HCT116 (cell line): ENCODE measurements around the gene CRELD2. TPM values are rescaled to one million over a fixed set of nuclear protein-coding genes. Genes with fewer than 3 reads are reported as not detected.

ENCODE experiments used
- ATAC-seq: fragments of 200-7000 bp; cut with Tn5 transposase; 2 replicates; pipeline ENCODE4 v1.9.1; 2020; ENCODE audit warnings: mild to moderate bottlenecking, moderate library complexity
- BruUV-seq: library from RNA; stranded (reverse); fragments of 400-500 nt; replicated peaks from 2 replicates; lab custom pipeline; 2021; lab: Mats Ljungman, UMichigan
- CTCF ChIA-PET: fragments of 300-600 bp; sonication (Branson Sonifier 250); formaldehyde crosslinking; loops from one replicate; lab custom pipeline; 2021; ENCODE audit warnings: antibody characterized with exemption; lab: Charles Lee
- POLR2A ChIA-PET: fragments of 300-600, 350-600 bp; sonication (Branson Sonifier 250); formaldehyde crosslinking; loops from one replicate; lab custom pipeline; 2021; ENCODE audit warnings: antibody characterized with exemption; lab: Charles Lee
- RAD21 ChIA-PET, 2 experiments: fragments of 300-600 bp; sonication (Branson Sonifier 250); formaldehyde crosslinking; loops; one replicate each; lab custom pipeline; 2023; ENCODE audit warnings: low total read pairs in 2 of 2; ENCODE audit not compliant: uncharacterized antibody in 2 of 2, unreplicated experiment in 2 of 2, low non-redundant PET in 1 of 2; lab: Charles Lee
- DNase-seq: peaks from one replicate; pipeline ENCODE4 v3.0.0-alpha.2; 2010; ENCODE audit warnings: low read depth, low spot score
- H2AFZ ChIP-seq: fragments of 200-600 bp; shearing (Covaris generic), sonication (generic); 2 replicates; pipeline ENCODE4 v1.6.1; 2017; ENCODE audit warnings: low read depth, mixed run types, mixed read lengths, antibody characterized with exemption, low read length; ENCODE audit not compliant: poor library complexity, severe bottlenecking
- H3K27ac ChIP-seq: 2 replicates; pipeline ENCODE4 v1.5.1; 2012; ENCODE audit warnings: low read depth, low read length
- H3K27me3 ChIP-seq: fragments of 200-600 bp; sonication (generic); 2 replicates; pipeline ENCODE4 v1.6.1; 2016; ENCODE audit warnings: mixed run types, low read length, mixed read lengths; ENCODE audit not compliant: insufficient read depth
- H3K36me3 ChIP-seq, 2 experiments: fragments of 200-500 bp in 1 of 2; fragments of 200-600 bp in 1 of 2; sonication (Bioruptor generic) in 1 of 2; sonication (generic) in 1 of 2; 2 replicates each; pipeline versions ENCODE4 v1.5.1 to v1.6.1; 2014 to 2016; ENCODE audit warnings: low read length in 2 of 2, inconsistent platforms in 1 of 2, mixed read lengths in 1 of 2, mixed run types in 1 of 2; ENCODE audit not compliant: insufficient read depth in 2 of 2, control insufficient read depth in 1 of 2
- H3K4me1 ChIP-seq, 2 experiments: fragments of 200-600 bp in 1 of 2; sonication (generic) in 1 of 2; 2 replicates each; pipeline versions ENCODE4 v1.5.1 to v1.6.1; 2012 to 2017; ENCODE audit warnings: low read length in 2 of 2, inconsistent platforms in 1 of 2, mild to moderate bottlenecking in 1 of 2, mixed read lengths in 1 of 2, mixed run types in 1 of 2, moderate library complexity in 1 of 2; ENCODE audit not compliant: insufficient read depth in 2 of 2, control insufficient read depth in 1 of 2
- H3K4me2 ChIP-seq: fragments of 200-600 bp; sonication (generic); 2 replicates; pipeline ENCODE4 v1.6.1; 2017; ENCODE audit warnings: mixed run types, low read length, mixed read lengths
- H3K4me3 ChIP-seq, 2 experiments: fragments of 200-600 bp in 1 of 2; sonication (generic) in 1 of 2; replicated peaks in 1 of 2; 2 replicates each; pipeline ENCODE4 v1.5.1; 2011 to 2016; ENCODE audit warnings: low read length in 2 of 2, control low read depth in 1 of 2, low read depth in 1 of 2, mild to moderate bottlenecking in 1 of 2, mixed read lengths in 1 of 2, mixed run types in 1 of 2
- H3K79me2 ChIP-seq: fragments of 200-600 bp; sonication (generic); 2 replicates; pipeline ENCODE4 v1.6.1; 2017; ENCODE audit warnings: mild to moderate bottlenecking, mixed run types, low read length, moderate library complexity, mixed read lengths; ENCODE audit not compliant: insufficient read depth
- H3K9ac ChIP-seq: fragments of 200-600 bp; sonication (generic); 2 replicates; pipeline ENCODE4 v1.6.1; 2016; ENCODE audit warnings: low read length, mixed read lengths
- H3K9me2 ChIP-seq: fragments of 200-600 bp; sonication (generic), shearing (Covaris generic); 2 replicates; pipeline ENCODE4 v1.6.1; 2017; ENCODE audit warnings: mixed run types, mild to moderate bottlenecking, moderate library complexity; ENCODE audit not compliant: insufficient read depth
- H3K9me3 ChIP-seq, 2 experiments: fragments of 200-500 bp in 1 of 2; fragments of 200-600 bp in 1 of 2; sonication (Bioruptor generic) in 1 of 2; sonication (generic) in 1 of 2; 2 replicates each; pipeline ENCODE4 v1.6.1; 2014 to 2017; ENCODE audit warnings: low read length in 2 of 2, mixed read lengths in 2 of 2, inconsistent platforms in 1 of 2, low read depth in 1 of 2, mild to moderate bottlenecking in 1 of 2, mixed run types in 1 of 2, moderate library complexity in 1 of 2; ENCODE audit not compliant: control insufficient read depth in 1 of 2, insufficient read depth in 1 of 2
- H4K20me1 ChIP-seq: fragments of 200-600 bp; sonication (generic), shearing (Covaris generic); 2 replicates; pipeline ENCODE4 v1.6.1; 2017; ENCODE audit warnings: mixed run types, mild to moderate bottlenecking, moderate library complexity; ENCODE audit not compliant: insufficient read depth
- CBX3 ChIP-seq: IDR thresholded peaks from 2 replicates; pipeline ENCODE4 v1.6.1; 2012; ENCODE audit warnings: low read depth
- CEBPB ChIP-seq: IDR thresholded peaks from 2 replicates; pipeline ENCODE4 v1.6.1; 2012; ENCODE audit warnings: low read depth
- EGR1 ChIP-seq: IDR thresholded peaks from 2 replicates; pipeline ENCODE4 v1.6.1; 2012; ENCODE audit warnings: low read depth
- ELF1 ChIP-seq: IDR thresholded peaks from 2 replicates; pipeline ENCODE4 v1.6.1; 2012; ENCODE audit warnings: low read depth, borderline replicate concordance
- EZH2 ChIP-seq: fragments of 200-600 bp; sonication (generic); IDR thresholded peaks from 2 replicates; pipeline ENCODE4 v1.6.1; 2017; ENCODE audit warnings: antibody characterized with exemption, mixed run types
- EZH2phosphoT487 ChIP-seq: fragments of 200-600 bp; IDR thresholded peaks from 2 replicates; pipeline ENCODE4 v1.6.1; 2018; ENCODE audit warnings: antibody characterized with exemption, borderline replicate concordance
- JUND ChIP-seq: IDR thresholded peaks from 2 replicates; pipeline ENCODE4 v1.6.1; 2012
- POLR2A ChIP-seq: IDR thresholded peaks from 2 replicates; pipeline ENCODE4 v1.7.0; 2011; ENCODE audit warnings: borderline replicate concordance; ENCODE audit not compliant: insufficient read depth, insufficient read length; ENCODE audit errors: extremely low read depth
- POLR2AphosphoS5 ChIP-seq: IDR thresholded peaks from 2 replicates; pipeline ENCODE4 v1.6.1; 2011; ENCODE audit warnings: mild to moderate bottlenecking, low read depth, low read length, moderate library complexity
- RAD21 ChIP-seq: IDR thresholded peaks from 2 replicates; pipeline ENCODE4 v1.6.1; 2012; ENCODE audit warnings: low read depth, mild to moderate bottlenecking
- SP1 ChIP-seq: IDR thresholded peaks from 2 replicates; pipeline ENCODE4 v1.6.1; 2012; ENCODE audit warnings: low read depth
- TCF7L2 ChIP-seq: IDR thresholded peaks from 2 replicates; pipeline ENCODE4 v1.7.0; 2011; ENCODE audit warnings: borderline replicate concordance, inconsistent platforms; ENCODE audit not compliant: insufficient read depth, insufficient read length; ENCODE audit errors: extremely low read depth
- YY1 ChIP-seq: IDR thresholded peaks from 2 replicates; pipeline ENCODE4 v1.6.1; 2011; ENCODE audit warnings: low read length, low read depth, moderate library complexity, mild to moderate bottlenecking; ENCODE audit not compliant: insufficient replicate concordance; ENCODE audit errors: extremely low read depth
- ZFX ChIP-seq: fragments of 450-650 bp; IDR thresholded peaks from 2 replicates; pipeline ENCODE4 v1.6.1; 2017
- ZNF274 ChIP-seq: fragments of 200-500 bp; sonication (Bioruptor generic); IDR thresholded peaks from 2 replicates; pipeline ENCODE4 v1.6.1; 2014; ENCODE audit warnings: mild to moderate bottlenecking, low read depth, low read length, inconsistent platforms
- intact Hi-C: fragments of 100-400 bp; cut with micrococcal nuclease; formaldehyde crosslinking; loops from 2 replicates; pipeline ENCODE4 v1.10.0; 2022
- total RNA-seq: library from RNA; stranded (reverse); gene quantifications from one replicate; pipeline ENCODE4 v1.2.1, GENCODE V29; 2021; ENCODE audit not compliant: unreplicated experiment
- TF ChIP-seq, protein P1 (sequence below): IDR thresholded peaks from 2 replicates; pipeline ENCODE4 v1.6.1; 2012
- TF ChIP-seq, protein P2 (sequence below): IDR thresholded peaks from 2 replicates; pipeline ENCODE4 v1.6.1; 2011; ENCODE audit warnings: mild to moderate bottlenecking, low read length, moderate library complexity; ENCODE audit not compliant: insufficient replicate concordance; ENCODE audit errors: extremely low read depth
- TF ChIP-seq, protein P3 (sequence below): IDR thresholded peaks from 2 replicates; pipeline ENCODE4 v1.6.1; 2012; ENCODE audit warnings: low read depth
- TF ChIP-seq, protein P4 (sequence below), 3 experiments: fragments of 200-600 bp in 1 of 3; sonication (generic) in 1 of 3; IDR thresholded peaks in 2 of 3; conservative IDR thresholded peaks in 1 of 3; 2 replicates each; pipeline ENCODE4 v1.5.1; 2012 to 2017; ENCODE audit warnings: low read depth in 2 of 3, low read length in 2 of 3, antibody characterized with exemption in 1 of 3, borderline replicate concordance in 1 of 3, control low read depth in 1 of 3, mild to moderate bottlenecking in 1 of 3, mixed read lengths in 1 of 3, mixed run types in 1 of 3, moderate library complexity in 1 of 3; ENCODE audit not compliant: insufficient read depth in 1 of 3
- TF ChIP-seq, protein P5 (sequence below): IDR thresholded peaks from 2 replicates; pipeline ENCODE4 v1.6.1; 2012

Gene CRELD2
- total RNA-seq, 1 experiment from 2014 or later, result 45.8 TPM

- ChIA-PET POLR2A (no interaction called here), RAD21 (no interaction called here), CTCF (no interaction called here)
- ATAC-seq (no peak), DNase-seq (no peak)
- H2AFZ ChIP-seq, result no peak overlapping the region
- H3K27ac ChIP-seq, result no peak overlapping the region
- H3K9ac ChIP-seq, result no peak overlapping the region
- H3K36me3 ChIP-seq, result peaks cover 18 to 61% of the 10 kb centered on the region in 2 experiments
- TF ChIP-seq CBX3 (no peak), CEBPB (no peak), YY1 (no peak), POLR2AphosphoS5 (no peak), JUND (no peak), POLR2A (no peak), SP1 (no peak), ZNF274 (no peak), TCF7L2 (no peak), ELF1 (no peak), RAD21 (no peak), ZFX (no peak), EGR1 (no peak), EZH2 (no peak), EZH2phosphoT487 (no peak)
- TF ChIP-seq, protein P1, sequence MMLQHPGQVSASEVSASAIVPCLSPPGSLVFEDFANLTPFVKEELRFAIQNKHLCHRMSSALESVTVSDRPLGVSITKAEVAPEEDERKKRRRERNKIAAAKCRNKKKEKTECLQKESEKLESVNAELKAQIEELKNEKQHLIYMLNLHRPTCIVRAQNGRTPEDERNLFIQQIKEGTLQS, result no peak
- TF ChIP-seq, protein P2, sequence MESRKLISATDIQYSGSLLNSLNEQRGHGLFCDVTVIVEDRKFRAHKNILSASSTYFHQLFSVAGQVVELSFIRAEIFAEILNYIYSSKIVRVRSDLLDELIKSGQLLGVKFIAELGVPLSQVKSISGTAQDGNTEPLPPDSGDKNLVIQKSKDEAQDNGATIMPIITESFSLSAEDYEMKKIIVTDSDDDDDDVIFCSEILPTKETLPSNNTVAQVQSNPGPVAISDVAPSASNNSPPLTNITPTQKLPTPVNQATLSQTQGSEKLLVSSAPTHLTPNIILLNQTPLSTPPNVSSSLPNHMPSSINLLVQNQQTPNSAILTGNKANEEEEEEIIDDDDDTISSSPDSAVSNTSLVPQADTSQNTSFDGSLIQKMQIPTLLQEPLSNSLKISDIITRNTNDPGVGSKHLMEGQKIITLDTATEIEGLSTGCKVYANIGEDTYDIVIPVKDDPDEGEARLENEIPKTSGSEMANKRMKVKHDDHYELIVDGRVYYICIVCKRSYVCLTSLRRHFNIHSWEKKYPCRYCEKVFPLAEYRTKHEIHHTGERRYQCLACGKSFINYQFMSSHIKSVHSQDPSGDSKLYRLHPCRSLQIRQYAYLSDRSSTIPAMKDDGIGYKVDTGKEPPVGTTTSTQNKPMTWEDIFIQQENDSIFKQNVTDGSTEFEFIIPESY, result no peak
- TF ChIP-seq, protein P3, sequence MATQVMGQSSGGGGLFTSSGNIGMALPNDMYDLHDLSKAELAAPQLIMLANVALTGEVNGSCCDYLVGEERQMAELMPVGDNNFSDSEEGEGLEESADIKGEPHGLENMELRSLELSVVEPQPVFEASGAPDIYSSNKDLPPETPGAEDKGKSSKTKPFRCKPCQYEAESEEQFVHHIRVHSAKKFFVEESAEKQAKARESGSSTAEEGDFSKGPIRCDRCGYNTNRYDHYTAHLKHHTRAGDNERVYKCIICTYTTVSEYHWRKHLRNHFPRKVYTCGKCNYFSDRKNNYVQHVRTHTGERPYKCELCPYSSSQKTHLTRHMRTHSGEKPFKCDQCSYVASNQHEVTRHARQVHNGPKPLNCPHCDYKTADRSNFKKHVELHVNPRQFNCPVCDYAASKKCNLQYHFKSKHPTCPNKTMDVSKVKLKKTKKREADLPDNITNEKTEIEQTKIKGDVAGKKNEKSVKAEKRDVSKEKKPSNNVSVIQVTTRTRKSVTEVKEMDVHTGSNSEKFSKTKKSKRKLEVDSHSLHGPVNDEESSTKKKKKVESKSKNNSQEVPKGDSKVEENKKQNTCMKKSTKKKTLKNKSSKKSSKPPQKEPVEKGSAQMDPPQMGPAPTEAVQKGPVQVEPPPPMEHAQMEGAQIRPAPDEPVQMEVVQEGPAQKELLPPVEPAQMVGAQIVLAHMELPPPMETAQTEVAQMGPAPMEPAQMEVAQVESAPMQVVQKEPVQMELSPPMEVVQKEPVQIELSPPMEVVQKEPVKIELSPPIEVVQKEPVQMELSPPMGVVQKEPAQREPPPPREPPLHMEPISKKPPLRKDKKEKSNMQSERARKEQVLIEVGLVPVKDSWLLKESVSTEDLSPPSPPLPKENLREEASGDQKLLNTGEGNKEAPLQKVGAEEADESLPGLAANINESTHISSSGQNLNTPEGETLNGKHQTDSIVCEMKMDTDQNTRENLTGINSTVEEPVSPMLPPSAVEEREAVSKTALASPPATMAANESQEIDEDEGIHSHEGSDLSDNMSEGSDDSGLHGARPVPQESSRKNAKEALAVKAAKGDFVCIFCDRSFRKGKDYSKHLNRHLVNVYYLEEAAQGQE, result no peak
- TF ChIP-seq, protein P4, sequence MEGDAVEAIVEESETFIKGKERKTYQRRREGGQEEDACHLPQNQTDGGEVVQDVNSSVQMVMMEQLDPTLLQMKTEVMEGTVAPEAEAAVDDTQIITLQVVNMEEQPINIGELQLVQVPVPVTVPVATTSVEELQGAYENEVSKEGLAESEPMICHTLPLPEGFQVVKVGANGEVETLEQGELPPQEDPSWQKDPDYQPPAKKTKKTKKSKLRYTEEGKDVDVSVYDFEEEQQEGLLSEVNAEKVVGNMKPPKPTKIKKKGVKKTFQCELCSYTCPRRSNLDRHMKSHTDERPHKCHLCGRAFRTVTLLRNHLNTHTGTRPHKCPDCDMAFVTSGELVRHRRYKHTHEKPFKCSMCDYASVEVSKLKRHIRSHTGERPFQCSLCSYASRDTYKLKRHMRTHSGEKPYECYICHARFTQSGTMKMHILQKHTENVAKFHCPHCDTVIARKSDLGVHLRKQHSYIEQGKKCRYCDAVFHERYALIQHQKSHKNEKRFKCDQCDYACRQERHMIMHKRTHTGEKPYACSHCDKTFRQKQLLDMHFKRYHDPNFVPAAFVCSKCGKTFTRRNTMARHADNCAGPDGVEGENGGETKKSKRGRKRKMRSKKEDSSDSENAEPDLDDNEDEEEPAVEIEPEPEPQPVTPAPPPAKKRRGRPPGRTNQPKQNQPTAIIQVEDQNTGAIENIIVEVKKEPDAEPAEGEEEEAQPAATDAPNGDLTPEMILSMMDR (IDR thresholded peaks at IDR 0.05 in 2 of 3, conservative IDR thresholded peaks at IDR 0.05 in 1 of 3; ENCODE audit: borderline replicate concordance in 1 of 3, insufficient read depth in 1 of 3, low read depth in 2 of 3, low read length in 2 of 3), result no peak
- TF ChIP-seq, protein P5, sequence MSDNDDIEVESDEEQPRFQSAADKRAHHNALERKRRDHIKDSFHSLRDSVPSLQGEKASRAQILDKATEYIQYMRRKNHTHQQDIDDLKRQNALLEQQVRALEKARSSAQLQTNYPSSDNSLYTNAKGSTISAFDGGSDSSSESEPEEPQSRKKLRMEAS, result no peak
- no TSS peak for BruUV-seq
- no peak overlapping the region for H3K4me2 ChIP-seq
- no peaks in the 10 kb centered on the region for H4K20me1 ChIP-seq
- no peak overlapping the region for H3K4me3 ChIP-seq
- no peaks in the 10 kb centered on the region for H3K27me3 ChIP-seq
- intact Hi-C loops, result no loop called here
- peaks cover 0 to 12% of the 10 kb centered on the region in 2 experiments; a peak in 3 of 4 replicates for H3K9me3 ChIP-seq
- peaks cover 42% of the 10 kb centered on the region for H3K79me2 ChIP-seq
- no peaks in the 10 kb centered on the region for H3K4me1 ChIP-seq
- H3K9me2 ChIP-seq, result no peaks in the 10 kb centered on the region
These were observed 30.7 kb upstream of the CRELD2 start for GRCh38 chr22:49887702-49888101.
